GM21786 (cell line): ENCODE measurements around the gene GLIPR2.
A peak's percentile ranks its signal among the peaks of the same experiment; 100 is the strongest.
"Not testable (repeated sequence)": the region's sequence is repeated elsewhere in the genome, so short reads cannot be mapped to it uniquely, and the experiment has no call there.

ENCODE experiments used
- ATAC-seq: cut with Tn5 transposase; IDR thresholded peaks from one replicate; pipeline ENCODE4 v1.9.1; 2021; ENCODE audit not compliant: unreplicated experiment

The GLIPR2 gene

GRCh38 chr9:36143245-36143641 lies 6.7 kb downstream of the GLIPR2 start:
- ATAC-seq = no peak

GRCh38 chr9:36144309-36145232 lies 8.0 kb downstream of the GLIPR2 start:
- no peak for ATAC-seq

- ATAC-seq = no peak
Measured at GRCh38 chr9:36145970-36146369, 9.4 kb downstream of the GLIPR2 start.

- ATAC-seq = no peak
Measured at GRCh38 chr9:36146651-36147050, 10.1 kb downstream of the GLIPR2 start.

GRCh38 chr9:36147441-36148175 lies 11.1 kb downstream of the GLIPR2 start:
- ATAC-seq = no peak

- ATAC-seq = peak; percentile 46
Measured at GRCh38 chr9:36148311-36149051, 11.9 kb downstream of the GLIPR2 start.

GRCh38 chr9:36149197-36149596 lies 12.7 kb downstream of the GLIPR2 start:
- ATAC-seq = no peak

DNA sequence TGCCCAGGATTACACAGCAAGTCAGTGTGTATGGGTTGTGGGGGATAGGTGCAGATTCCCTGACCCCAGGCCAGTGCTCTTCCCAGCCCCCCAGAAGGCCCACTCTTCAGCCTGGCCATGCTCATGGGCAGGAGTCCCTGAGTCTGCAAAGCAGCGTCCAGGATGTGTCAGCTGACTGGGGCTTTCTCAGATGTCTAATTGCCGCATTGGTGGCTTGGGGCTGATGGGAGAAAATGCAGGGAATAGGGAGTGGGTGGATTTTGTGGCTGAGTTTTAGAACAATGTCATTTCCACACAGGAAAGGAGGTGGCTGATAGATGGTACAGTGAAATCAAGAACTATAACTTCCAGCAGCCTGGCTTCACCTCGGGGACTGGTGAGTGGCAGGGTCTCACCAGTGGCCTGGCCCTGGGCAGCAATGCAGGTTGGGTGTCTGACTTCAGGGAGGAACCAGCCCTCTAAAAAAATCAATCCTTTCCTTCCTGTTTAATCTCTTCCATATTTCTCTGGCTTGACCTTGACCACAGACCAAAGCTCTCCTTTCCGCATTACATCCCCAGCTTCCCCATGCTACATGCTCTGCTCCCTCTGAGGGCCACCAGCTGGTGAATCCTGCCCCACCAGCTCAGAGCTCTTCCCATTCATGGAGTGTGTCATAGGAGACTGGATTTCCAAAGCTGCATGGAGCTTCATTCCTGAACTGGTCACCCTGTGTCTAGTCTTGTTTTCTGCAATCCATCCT lies 14.2 kb downstream of the GLIPR2 start:
- no peak for ATAC-seq

DNA sequence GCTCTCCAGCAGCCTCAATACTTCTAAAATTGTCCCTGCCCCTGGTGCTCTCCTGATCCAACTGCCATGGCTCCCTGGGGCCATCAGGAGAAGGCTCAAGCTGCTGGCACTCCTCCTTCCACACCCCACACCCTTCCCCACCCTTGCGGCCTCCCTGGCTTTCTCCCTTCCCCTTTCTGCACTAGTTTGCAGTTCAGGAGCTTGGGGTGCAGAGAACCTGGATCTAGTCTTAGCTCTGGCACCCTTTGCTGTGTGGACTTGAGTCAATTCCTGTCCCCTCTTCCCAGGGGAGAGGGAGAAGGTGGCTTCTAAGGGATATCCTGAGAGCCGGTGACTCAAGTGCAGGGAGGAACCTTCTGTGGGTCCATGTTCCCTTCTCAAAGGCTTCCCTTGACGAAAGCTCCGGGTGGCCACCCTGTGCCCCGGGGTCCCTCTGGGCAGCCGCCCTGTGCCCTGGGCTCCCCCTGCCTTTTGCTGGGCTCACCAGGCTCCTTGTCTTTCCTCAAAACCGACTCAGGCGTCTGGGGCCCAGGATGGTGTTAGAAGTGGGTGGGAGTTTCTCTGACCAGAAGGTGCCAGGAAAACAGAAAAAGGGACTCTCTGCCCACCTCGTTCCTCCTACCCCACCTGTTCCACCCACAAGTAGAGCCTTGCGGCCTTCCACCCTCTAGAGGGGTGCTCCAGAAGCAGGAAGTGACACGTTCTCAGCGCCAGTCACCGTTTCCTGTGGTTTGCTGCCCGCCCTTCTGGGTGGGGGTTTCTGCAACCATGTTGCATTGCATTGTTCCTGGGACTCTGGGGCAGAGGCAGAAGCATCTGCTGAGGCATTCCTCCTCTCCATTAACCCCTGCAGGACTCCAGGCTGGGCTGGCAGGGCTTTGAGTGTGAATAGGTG lies 15.0 kb downstream of the GLIPR2 start:
- peak; percentile 89 for ATAC-seq

- ATAC-seq = no peak
Measured at GRCh38 chr9:36152741-36153438, 16.4 kb downstream of the GLIPR2 start.

GRCh38 chr9:36153746-36154145 lies 17.2 kb downstream of the GLIPR2 start:
- no peak for ATAC-seq

DNA sequence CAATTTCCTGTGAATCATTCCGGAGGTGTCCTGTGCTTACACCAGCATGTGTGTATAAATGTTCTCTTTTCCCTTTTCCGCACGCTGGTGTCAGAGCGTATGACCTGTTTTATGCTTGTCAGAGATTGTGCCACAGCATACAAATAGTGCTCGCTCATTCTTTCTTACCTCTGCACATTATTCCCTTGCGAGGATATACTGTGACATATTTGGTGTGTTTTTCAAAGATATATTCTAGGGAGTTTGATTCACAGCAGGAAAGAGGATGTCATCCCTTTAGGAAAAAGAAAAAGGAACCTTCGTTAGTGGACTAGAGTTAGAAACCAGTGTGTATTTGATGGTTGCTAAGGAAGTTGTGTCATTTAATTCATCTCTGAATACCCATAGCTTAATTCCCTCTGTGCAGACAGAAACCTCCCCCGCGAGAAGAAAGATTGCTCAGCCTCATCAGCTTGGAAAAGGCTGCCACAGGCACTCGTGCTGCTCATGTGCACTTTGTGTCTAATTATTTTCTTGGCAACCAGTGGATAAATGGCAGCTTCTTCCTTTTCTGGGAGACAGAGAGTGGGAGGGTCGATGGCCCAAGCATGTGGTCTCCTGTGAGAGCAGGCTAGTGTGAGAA lies 17.9 kb downstream of the GLIPR2 start:
- ATAC-seq = no peak

- ATAC-seq = no peak
Measured at GRCh38 chr9:36156116-36156515, 19.6 kb downstream of the GLIPR2 start.

GRCh38 chr9:36158122-36158521 lies 21.6 kb downstream of the GLIPR2 start:
- no peak for ATAC-seq

- ATAC-seq = no peak
Measured at GRCh38 chr9:36158917-36159316, 22.4 kb downstream of the GLIPR2 start.

DNA sequence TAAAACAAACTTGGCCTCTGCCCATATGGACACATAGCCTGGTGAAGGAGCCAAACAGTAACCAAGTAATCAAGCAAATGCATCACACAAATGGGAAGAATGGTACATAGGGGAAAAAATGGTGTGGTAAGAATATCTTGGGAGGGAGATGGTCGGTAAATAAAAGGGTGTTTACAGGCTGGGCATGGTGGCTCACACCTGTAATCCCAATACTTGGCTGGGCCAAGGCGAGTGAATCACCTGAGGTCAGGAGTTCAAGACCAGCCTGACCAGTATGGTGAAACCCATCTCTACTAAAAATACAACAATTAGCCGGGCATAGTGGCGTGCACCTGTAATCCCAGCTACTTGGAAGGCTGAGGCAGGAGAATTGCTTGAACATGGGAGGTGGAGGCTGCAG lies 23.0 kb downstream of the GLIPR2 start:
- ATAC-seq = not testable (repeated sequence)

DNA sequence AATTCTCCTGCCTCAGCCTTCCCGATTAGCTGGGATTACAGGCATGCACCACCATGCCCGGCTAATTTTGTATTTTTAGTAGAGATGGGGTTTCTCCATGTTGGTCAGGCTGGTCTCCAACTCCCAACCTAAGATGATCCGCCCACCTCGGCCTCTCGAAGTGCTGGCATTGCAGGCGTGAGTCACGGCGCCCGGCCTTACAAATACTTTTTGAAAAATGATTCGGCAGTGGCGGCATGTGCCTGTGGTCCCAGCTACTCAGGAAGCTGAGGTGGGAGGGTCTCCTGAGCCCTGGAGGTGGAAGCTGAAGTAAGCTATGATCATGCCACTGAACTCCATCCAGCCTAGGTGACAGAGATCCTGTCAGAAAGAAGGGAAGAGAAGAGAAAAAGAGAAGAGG lies 23.6 kb downstream of the GLIPR2 start:
- not testable (repeated sequence) for ATAC-seq

DNA sequence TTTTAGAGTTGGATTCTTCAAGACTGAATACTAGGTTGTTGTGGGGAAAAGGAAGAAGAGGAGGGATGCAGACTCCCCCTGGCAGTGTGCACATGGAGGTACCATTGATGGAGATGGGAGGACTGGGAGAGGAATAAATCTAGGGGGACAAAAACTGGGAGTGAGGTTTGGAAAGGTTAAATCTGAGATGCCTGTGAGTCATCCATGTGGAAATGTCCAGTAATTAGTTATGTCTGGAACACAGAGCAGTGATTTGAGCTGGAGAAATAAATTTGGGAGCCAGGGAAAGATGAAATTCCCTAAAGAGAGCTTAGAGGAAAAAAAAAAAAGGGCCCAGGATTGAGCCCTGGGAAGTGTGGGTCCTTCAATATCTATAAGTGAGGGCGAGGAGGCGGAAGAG lies 24.7 kb downstream of the GLIPR2 start:
- ATAC-seq = no peak
